GM21619 (cell line): ENCODE data around the gene LAMC1.

Experiments used
- ATAC-seq: cut with Tn5 transposase; IDR thresholded peaks from one replicate; pipeline ENCODE4 v1.9.1; 2021; ENCODE audit not compliant: unreplicated experiment

LAMC1 gene

GRCh38 chr1:183180634-183181056 lies 157.4 kb downstream of the LAMC1 start:
- peak; percentile 85 for ATAC-seq

GRCh38 chr1:183185941-183186490 lies 162.8 kb downstream of the LAMC1 start, which contains the start of gene LAMC2:
Gene LAMC2, plus strand, starts transcription at chr1:183186264. Its CDS starts 89 bp downstream, at chr1:183186353.
- no peak for ATAC-seq

- no peak for ATAC-seq
Observed at GRCh38 chr1:183186841-183187240, 163.6 kb downstream of the LAMC1 start.

GRCh38 chr1:183188240-183188639 lies 165.0 kb downstream of the LAMC1 start:
- ATAC-seq, result no peak

GRCh38 chr1:183191833-183192232 lies 168.6 kb downstream of the LAMC1 start:
- no peak for ATAC-seq

- ATAC-seq, result no peak
Observed at GRCh38 chr1:183193963-183194525, 170.8 kb downstream of the LAMC1 start.

- ATAC-seq, result peak; percentile 96
Observed at GRCh38 chr1:183194527-183195141, 171.4 kb downstream of the LAMC1 start.

- peak; percentile 39 for ATAC-seq
Observed at GRCh38 chr1:183195142-183195574, 171.9 kb downstream of the LAMC1 start.
